ENCODE data around the gene ST3GAL5.

GRCh38 chr2:85862426-85862825, 26.4 kb downstream of the ST3GAL5 start:
- TF ChIP-seq CTCF (IDR thresholded peaks at IDR 0.05): no peak
- TF ChIP-seq EZH2 (IDR thresholded peaks at IDR 0.05; ENCODE audit: borderline replicate concordance, insufficient read depth, low read depth, low read length, poor library complexity, severe bottlenecking): no peak

Data from B cell (primary cell).